D721Med (cell line): ENCODE results near the gene DOCK4.
A peak's percentile ranks its signal among the peaks of the same experiment; 100 is the strongest.

Experiments used
- DNase-seq: peaks from one replicate; pipeline ENCODE4 v3.0.0; 2011; ENCODE audit warnings: low spot score; ENCODE audit not compliant: insufficient read length
- FAIRE-seq: peaks from 2 replicates; lab custom pipeline; 2011; peaks lifted over from hg19 to GRCh38; lab: Jason Lieb, UNC
- TF ChIP-seq, protein P1 (sequence below): IDR thresholded peaks from 2 replicates; pipeline ENCODE4 v1.5.1; 2012; ENCODE audit warnings: mild to moderate bottlenecking, control low read depth; ENCODE audit not compliant: insufficient read depth; ENCODE audit errors: missing control alignments

DOCK4 gene

GRCh38 chr7:111775206-111775605, 431.0 kb downstream of the DOCK4 start:
- FAIRE-seq (no peak), DNase-seq (no peak)
- TF ChIP-seq, protein P1, sequence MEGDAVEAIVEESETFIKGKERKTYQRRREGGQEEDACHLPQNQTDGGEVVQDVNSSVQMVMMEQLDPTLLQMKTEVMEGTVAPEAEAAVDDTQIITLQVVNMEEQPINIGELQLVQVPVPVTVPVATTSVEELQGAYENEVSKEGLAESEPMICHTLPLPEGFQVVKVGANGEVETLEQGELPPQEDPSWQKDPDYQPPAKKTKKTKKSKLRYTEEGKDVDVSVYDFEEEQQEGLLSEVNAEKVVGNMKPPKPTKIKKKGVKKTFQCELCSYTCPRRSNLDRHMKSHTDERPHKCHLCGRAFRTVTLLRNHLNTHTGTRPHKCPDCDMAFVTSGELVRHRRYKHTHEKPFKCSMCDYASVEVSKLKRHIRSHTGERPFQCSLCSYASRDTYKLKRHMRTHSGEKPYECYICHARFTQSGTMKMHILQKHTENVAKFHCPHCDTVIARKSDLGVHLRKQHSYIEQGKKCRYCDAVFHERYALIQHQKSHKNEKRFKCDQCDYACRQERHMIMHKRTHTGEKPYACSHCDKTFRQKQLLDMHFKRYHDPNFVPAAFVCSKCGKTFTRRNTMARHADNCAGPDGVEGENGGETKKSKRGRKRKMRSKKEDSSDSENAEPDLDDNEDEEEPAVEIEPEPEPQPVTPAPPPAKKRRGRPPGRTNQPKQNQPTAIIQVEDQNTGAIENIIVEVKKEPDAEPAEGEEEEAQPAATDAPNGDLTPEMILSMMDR: no peak

- TF ChIP-seq, protein P1: no peak
- DNase-seq (no peak), FAIRE-seq (no peak)
Measured at GRCh38 chr7:111772716-111773115, 433.5 kb downstream of the DOCK4 start.

DNA sequence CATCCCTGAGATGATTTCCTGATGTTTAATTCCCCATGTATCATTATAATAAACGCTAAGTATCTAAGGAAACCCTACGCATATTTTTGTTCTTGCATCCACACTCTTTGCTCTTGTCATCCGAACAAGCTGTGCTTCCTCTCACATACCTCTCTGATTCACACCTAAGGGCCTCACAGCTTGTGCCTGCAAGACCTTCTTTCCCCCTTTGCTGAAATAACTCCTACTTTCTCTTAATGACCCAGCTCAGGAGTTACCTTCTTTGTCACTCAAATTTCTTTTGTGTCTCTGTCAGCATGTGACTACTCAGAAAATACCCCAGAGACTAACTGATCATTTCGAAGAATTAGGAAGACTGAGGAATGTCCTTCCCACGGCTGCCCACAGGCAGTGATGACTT, 434.6 kb downstream of the DOCK4 start:
- DNase-seq (no peak), FAIRE-seq (no peak)
- TF ChIP-seq, protein P1: no peak

DNA sequence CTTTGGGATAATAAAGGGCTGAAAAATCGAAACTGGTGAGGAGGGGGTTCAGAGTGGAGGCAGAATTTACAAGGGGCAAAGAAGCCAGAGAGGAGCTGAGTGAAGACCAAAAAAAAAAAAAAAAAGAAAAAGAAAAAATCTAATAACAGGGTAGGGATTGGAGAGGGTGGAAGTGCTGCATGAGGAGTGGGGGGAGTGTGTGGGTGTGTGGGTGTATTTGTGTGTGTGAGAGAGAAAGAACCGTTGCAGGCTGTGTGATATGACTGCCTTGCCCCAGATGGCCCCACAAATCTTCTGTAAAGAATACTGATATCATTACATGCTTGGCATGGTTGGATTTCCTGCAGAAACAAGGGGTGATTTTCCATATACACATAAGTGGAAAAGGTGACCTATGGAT, 436.1 kb downstream of the DOCK4 start:
- TF ChIP-seq, protein P1: no peak
- DNase-seq: no peak
- FAIRE-seq: no peak

DNA sequence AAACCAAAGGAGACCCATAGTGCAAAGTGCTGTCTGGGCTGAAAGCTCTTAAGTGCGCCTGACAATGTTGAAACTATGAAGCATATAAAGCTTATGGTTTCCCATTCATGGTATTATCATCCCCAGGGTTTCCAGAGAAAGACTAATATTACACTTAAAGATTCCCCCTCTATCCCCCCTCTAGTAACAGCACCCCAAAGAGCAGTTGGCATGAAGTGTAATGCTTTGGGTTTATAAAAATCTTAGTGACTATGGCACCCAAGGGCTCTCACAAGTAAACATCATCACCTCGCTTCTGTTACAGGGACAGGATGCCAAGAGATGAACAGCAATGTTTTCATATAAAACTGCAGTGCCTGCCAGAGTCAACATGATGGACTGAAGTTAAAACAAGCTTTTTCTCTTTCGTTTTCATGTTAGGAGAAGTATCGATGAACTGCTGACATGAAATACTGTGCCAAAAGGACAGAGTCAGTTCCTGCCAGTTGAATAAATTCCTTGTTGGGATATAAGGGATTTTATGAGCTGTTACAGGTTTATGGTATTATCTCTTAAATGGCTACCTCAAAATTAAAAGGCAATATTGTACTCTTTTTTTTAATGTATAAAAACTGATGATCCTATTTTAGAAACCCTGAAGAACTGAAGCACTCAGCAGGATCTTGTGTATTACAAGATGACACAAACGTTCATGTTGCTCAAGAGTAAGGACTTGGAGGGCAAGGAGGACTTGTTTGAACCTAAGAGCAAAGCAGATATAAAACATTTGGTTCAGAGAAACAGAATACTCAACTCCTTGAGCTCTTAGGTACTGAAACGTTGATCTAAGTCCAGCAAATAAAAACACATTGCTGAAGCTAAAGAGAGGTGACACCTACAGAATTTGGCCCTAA, 440.2 kb downstream of the DOCK4 start:
- TF ChIP-seq, protein P1: no peak
- FAIRE-seq: no peak
- DNase-seq: no peak

DNA sequence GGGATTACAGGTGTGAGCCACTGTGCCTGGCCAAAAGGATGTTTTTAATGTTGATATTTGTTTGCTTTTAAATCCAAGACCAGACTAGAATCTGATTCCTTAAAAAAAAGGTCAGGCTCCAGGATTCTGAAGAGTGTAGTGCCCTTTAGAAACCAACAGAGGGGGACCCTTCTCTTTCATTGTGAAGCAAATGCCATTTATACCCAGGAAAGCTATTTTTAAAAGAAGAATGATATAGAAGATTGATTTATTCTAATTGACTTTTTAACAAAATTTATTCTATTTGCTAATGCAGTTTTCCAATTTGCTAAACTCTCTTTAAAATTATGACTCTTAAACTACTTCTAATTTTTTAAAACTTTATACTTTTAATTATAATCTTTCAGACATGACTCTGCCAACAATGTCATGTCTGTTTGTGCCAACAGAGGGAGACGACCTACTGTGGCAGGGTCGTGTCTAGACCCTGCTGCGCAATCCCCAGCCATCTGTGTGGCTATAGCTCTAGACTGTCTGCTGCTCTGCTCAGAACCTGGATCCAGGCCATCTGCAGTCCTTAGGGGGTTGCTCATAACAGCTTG, 442.9 kb downstream of the DOCK4 start:
- FAIRE-seq (no peak), DNase-seq (no peak)
- TF ChIP-seq, protein P1: peak; percentile 67

DNA sequence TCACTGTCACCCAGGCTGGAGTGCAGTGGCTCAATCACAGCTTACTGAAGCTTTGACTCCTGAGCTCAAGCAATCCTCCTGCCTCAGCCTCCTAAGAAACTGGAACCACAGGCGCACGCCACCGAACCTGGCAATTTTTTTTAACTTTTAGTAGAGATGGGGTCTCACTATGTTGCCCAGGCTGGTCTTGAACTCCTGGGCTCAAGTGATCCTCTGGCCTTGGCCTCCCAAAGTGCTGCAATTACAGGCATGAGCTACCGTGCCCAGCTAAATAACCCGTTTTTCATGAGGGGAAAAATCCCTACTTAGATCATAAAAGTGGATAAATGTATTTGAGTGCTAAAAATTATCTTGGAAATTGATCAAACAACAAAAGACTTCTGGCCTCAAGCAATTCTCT, 443.4 kb downstream of the DOCK4 start:
- no peak for DNase-seq
- TF ChIP-seq, protein P1: no peak
- no peak for FAIRE-seq
